IMR-90 (cell line): ENCODE data around the gene TLCD2. TPM values are rescaled to one million over a fixed set of nuclear protein-coding genes. Genes with fewer than 3 reads are reported as not detected.

ENCODE experiments used
- ATAC-seq: fragments of 200-7000 bp; cut with Tn5 transposase; 2 replicates; pipeline ENCODE4 v1.9.1; 2020; ENCODE audit warnings: low read depth, mild to moderate bottlenecking, moderate library complexity
- BruUV-seq: library from RNA; stranded (reverse); fragments of 400-500 nt; replicated peaks from 2 replicates; lab custom pipeline; 2021; lab: Mats Ljungman, UMichigan
- CTCF ChIA-PET: fragments of 300-600 bp; formaldehyde crosslinking; extraction: SDS; loops from one replicate; lab custom pipeline; 2021; ENCODE audit warnings: antibody characterized with exemption; lab: Yijun Ruan, JAX
- POLR2A ChIA-PET: fragments of 300-600 bp; sonication (Branson Sonifier 250); formaldehyde crosslinking; loops from one replicate; lab custom pipeline; 2022; ENCODE audit warnings: antibody characterized with exemption; ENCODE audit not compliant: unreplicated experiment; lab: Charles Lee
- DNase-seq: peaks from one replicate; pipeline ENCODE4 v3.0.0; 2013
- H2AFZ ChIP-seq: replicated peaks from 2 replicates; pipeline ENCODE3; 2013; ENCODE audit warnings: low read length, mild to moderate bottlenecking; ENCODE audit not compliant: poor library complexity
- H2AK5ac ChIP-seq: 2 replicates; pipeline ENCODE4 v1.6.1; 2013; ENCODE audit warnings: low read depth, low read length, inconsistent platforms
- H2AK9ac ChIP-seq: replicated peaks from 2 replicates; pipeline ENCODE3; 2013; ENCODE audit warnings: mild to moderate bottlenecking, low read depth, low read length, moderate library complexity; ENCODE audit not compliant: poor library complexity
- H2BK120ac ChIP-seq: 2 replicates; pipeline ENCODE4 v1.6.1; 2013; ENCODE audit warnings: low read depth, low read length, inconsistent platforms
- H2BK15ac ChIP-seq: 3 replicates; pipeline ENCODE4 v1.6.1; 2013; ENCODE audit warnings: low read depth, low read length, inconsistent platforms
- H2BK20ac ChIP-seq: 2 replicates; pipeline ENCODE4 v1.6.1; 2013; ENCODE audit warnings: low read depth, mild to moderate bottlenecking, inconsistent platforms, low read length, moderate library complexity
- H2BK5ac ChIP-seq: 2 replicates; pipeline ENCODE4 v1.6.1; 2013; ENCODE audit warnings: mild to moderate bottlenecking, low read depth, low read length, inconsistent platforms; ENCODE audit not compliant: poor library complexity, severe bottlenecking
- H3K14ac ChIP-seq: replicated peaks from 2 replicates; pipeline ENCODE4 v1.6.1; 2013; ENCODE audit warnings: low read depth, low read length, inconsistent platforms
- H3K18ac ChIP-seq: 2 replicates; pipeline ENCODE4 v1.6.1; 2013; ENCODE audit warnings: low read depth, low read length, control low read depth
- H3K23ac ChIP-seq: 2 replicates; pipeline ENCODE4 v1.6.1; 2013; ENCODE audit warnings: low read depth, low read length, inconsistent platforms
- H3K27ac ChIP-seq: 2 replicates; pipeline ENCODE4 v1.5.1; 2013; ENCODE audit warnings: mild to moderate bottlenecking, control low read depth, low read length; ENCODE audit not compliant: insufficient read depth
- H3K27me3 ChIP-seq: 2 replicates; pipeline ENCODE4 v1.6.1; 2013; ENCODE audit warnings: low read length; ENCODE audit not compliant: control insufficient read depth, insufficient read depth
- H3K36me3 ChIP-seq: 2 replicates; pipeline ENCODE4 v1.6.1; 2013; ENCODE audit warnings: low read length, mixed read lengths; ENCODE audit not compliant: control insufficient read depth, insufficient read depth
- H3K4ac ChIP-seq: 2 replicates; pipeline ENCODE4 v1.6.1; 2013; ENCODE audit warnings: low read depth, low read length, inconsistent platforms
- H3K4me1 ChIP-seq: 2 replicates; pipeline ENCODE4 v1.6.1; 2013; ENCODE audit warnings: low read length, mixed read lengths; ENCODE audit not compliant: control insufficient read depth, insufficient read depth
- H3K4me2 ChIP-seq: 2 replicates; pipeline ENCODE4 v1.6.1; 2013; ENCODE audit warnings: low read depth, mild to moderate bottlenecking, control low read depth, low read length, moderate library complexity
- H3K4me3 ChIP-seq: 2 replicates; pipeline ENCODE4 v1.5.1; 2013; ENCODE audit warnings: low read depth, mild to moderate bottlenecking, control low read depth, low read length, moderate library complexity; ENCODE audit not compliant: insufficient read depth
- H3K56ac ChIP-seq: 2 replicates; pipeline ENCODE4 v1.6.1; 2013; ENCODE audit warnings: low read length, inconsistent platforms; ENCODE audit not compliant: insufficient read depth; ENCODE audit errors: extremely low read depth
- H3K79me1 ChIP-seq, 2 experiments: 2 replicates each; pipeline ENCODE4 v1.6.1; 2013; ENCODE audit warnings: low read length in 2 of 2, inconsistent platforms in 1 of 2, low read depth in 1 of 2
- H3K9ac ChIP-seq: 2 replicates; pipeline ENCODE4 v1.6.1; 2013; ENCODE audit warnings: low read depth, low read length, control low read depth
- H3K9me1 ChIP-seq: 2 replicates; pipeline ENCODE4 v1.6.1; 2013; ENCODE audit warnings: low read length, inconsistent platforms; ENCODE audit not compliant: insufficient read depth
- H3K9me3 ChIP-seq: 2 replicates; pipeline ENCODE4 v1.6.1; 2013; ENCODE audit warnings: low read length; ENCODE audit not compliant: control insufficient read depth, insufficient read depth
- H4K20me1 ChIP-seq: 2 replicates; pipeline ENCODE4 v1.6.1; 2013; ENCODE audit warnings: low read length, inconsistent platforms; ENCODE audit not compliant: insufficient read depth
- H4K5ac ChIP-seq: 2 replicates; pipeline ENCODE4 v1.6.1; 2013; ENCODE audit warnings: mild to moderate bottlenecking, low read depth, low read length, control low read depth
- H4K8ac ChIP-seq, 2 experiments: 2 replicates each; pipeline ENCODE4 v1.6.1; 2013; ENCODE audit warnings: low read depth in 2 of 2, low read length in 2 of 2, control low read depth in 1 of 2, inconsistent platforms in 1 of 2
- H4K91ac ChIP-seq: 2 replicates; pipeline ENCODE4 v1.6.1; 2013; ENCODE audit warnings: low read depth, low read length, inconsistent platforms; ENCODE audit not compliant: insufficient read depth
- BHLHE40 ChIP-seq: fragments of 150-350 bp; IDR thresholded peaks from 2 replicates; pipeline ENCODE4 v1.6.1; 2016; ENCODE audit warnings: mild to moderate bottlenecking, low read depth, low read length
- CEBPB ChIP-seq: IDR thresholded peaks from 2 replicates; pipeline ENCODE4 v1.6.1; 2012; ENCODE audit warnings: low read depth, low read length, improper control_type of control experiment
- CHD1 ChIP-seq: IDR thresholded peaks from 2 replicates; pipeline ENCODE4 v1.6.1; 2012; ENCODE audit warnings: low read depth, low read length, improper control_type of control experiment
- CTCF ChIP-seq: conservative IDR thresholded peaks from 2 replicates; pipeline ENCODE4 v1.5.1; 2012; ENCODE audit warnings: mild to moderate bottlenecking, low read depth, low read length, improper control_type of control experiment
- ELK1 ChIP-seq: fragments of 150-350 bp; IDR thresholded peaks from 2 replicates; pipeline ENCODE4 v1.6.1; 2016; ENCODE audit warnings: low read depth, mild to moderate bottlenecking, low read length, moderate library complexity, borderline replicate concordance
- FOS ChIP-seq: fragments of 150-350 bp; IDR thresholded peaks from 2 replicates; pipeline ENCODE4 v1.6.1; 2016; ENCODE audit warnings: low read depth, low read length
- MAFK ChIP-seq: IDR thresholded peaks from 2 replicates; pipeline ENCODE4 v1.6.1; 2012; ENCODE audit warnings: low read depth, low read length, improper control_type of control experiment
- MAZ ChIP-seq: IDR thresholded peaks from 2 replicates; pipeline ENCODE4 v1.6.1; 2012; ENCODE audit warnings: low read depth, mild to moderate bottlenecking, low read length, improper control_type of control experiment, moderate library complexity, borderline replicate concordance
- MXI1 ChIP-seq: IDR thresholded peaks from 2 replicates; pipeline ENCODE4 v1.6.1; 2012; ENCODE audit warnings: low read depth, mild to moderate bottlenecking, low read length, moderate library complexity, borderline replicate concordance
- NFE2L2 ChIP-seq: fragments of 150-350 bp; IDR thresholded peaks from 2 replicates; pipeline ENCODE4 v1.6.1; 2016; ENCODE audit warnings: low read depth, mild to moderate bottlenecking, low read length
- POLR2A ChIP-seq: IDR thresholded peaks from 2 replicates; pipeline ENCODE4 v1.6.1; 2012; ENCODE audit warnings: mild to moderate bottlenecking, low read depth, low read length
- RAD21 ChIP-seq: IDR thresholded peaks from 2 replicates; pipeline ENCODE4 v1.6.1; 2012; ENCODE audit warnings: low read length, improper control_type of control experiment
- RCOR1 ChIP-seq: IDR thresholded peaks from 2 replicates; pipeline ENCODE4 v1.6.1; 2012; ENCODE audit warnings: mild to moderate bottlenecking, low read length, improper control_type of control experiment; ENCODE audit not compliant: insufficient replicate concordance
- RFX5 ChIP-seq: IDR thresholded peaks from 2 replicates; pipeline ENCODE4 v1.8.0; 2012; ENCODE audit warnings: low read depth, mild to moderate bottlenecking, low read length, moderate library complexity
- SMC3 ChIP-seq: fragments of 150-350 bp; IDR thresholded peaks from 2 replicates; pipeline ENCODE4 v1.6.1; 2016; ENCODE audit warnings: low read depth, mild to moderate bottlenecking, antibody characterized with exemption, low read length, moderate library complexity
- USF2 ChIP-seq: fragments of 150-350 bp; IDR thresholded peaks from 2 replicates; pipeline ENCODE4 v1.6.1; 2017; ENCODE audit warnings: mild to moderate bottlenecking, antibody characterized with exemption, low read length, low read depth
- WGBS, 2 experiments: methylation state at CpG; one replicate each; pipeline versions ENCODE4 v1.1.5 to v1.1.7; 2013; ENCODE audit warnings: missing lambda C conversion rate in 2 of 2; ENCODE audit not compliant: insufficient read length in 1 of 2; ENCODE audit errors: extremely low coverage in 2 of 2; 5-methylcytosine and 5-hydroxymethylcytosine counted together
- dilution Hi-C: fragments of 300-500 bp; cut with HindIII; formaldehyde crosslinking; loops from one replicate; pipeline ENCODE4 v1.14.3; 2018; ENCODE audit warnings: low sequenced_read_pairs; ENCODE audit not compliant: unreplicated experiment
- in situ Hi-C: fragments of 300-500 bp; cut with MboI; formaldehyde crosslinking; loops from 3 replicates; pipeline ENCODE4 v1.14.3; 2019; ENCODE audit warnings: low sequenced_read_pairs, inconsistent platforms, mixed read lengths
- intact Hi-C: fragments of 100-400 bp; cut with micrococcal nuclease; formaldehyde crosslinking; loops from 2 replicates; pipeline ENCODE4 v1.10.0; 2022
- polyA plus RNA-seq, 3 experiments: library from polyadenylated mRNA; depleted of rRNA; stranded (reverse); fragments of >200 nt; gene quantifications; 2 replicates each; pipeline ENCODE4 v1.2.3, GENCODE V29; 2012; ENCODE audit warnings: low replicate concordance in 1 of 3
- total RNA-seq: library from RNA; depleted of rRNA; stranded (reverse); fragments of >200 nt; gene quantifications from 2 replicates; pipeline ENCODE4 v1.2.3, GENCODE V29; 2012

The TLCD2 gene
- total and polyA plus RNA-seq, 2 of the 4 experiments (the other 2 are of a cell fraction) = 0.72 to 1.2 TPM

- BruUV-seq = no TSS peak
- POLR2A ChIA-PET = no interaction called here
- no peak overlapping the region for H3K4me3 ChIP-seq
- H3K23ac ChIP-seq = no peak overlapping the region
- peaks cover 8% of the 10 kb centered on the region for H3K4me1 ChIP-seq
- peaks cover 0 to 8% of the 10 kb centered on the region in 2 experiments; a peak in 1 of 4 replicates for H3K79me1 ChIP-seq
- no peak for TF ChIP-seq RAD21
- TF ChIP-seq CTCF = no peak
- no peak for TF ChIP-seq BHLHE40
- TF ChIP-seq MAFK = no peak
- TF ChIP-seq MXI1 = no peak
- TF ChIP-seq POLR2A = no peak
- TF ChIP-seq SMC3 = no peak
- no peak for TF ChIP-seq NFE2L2
- no peak for TF ChIP-seq USF2
- TF ChIP-seq ELK1 = no peak
- TF ChIP-seq FOS = no peak
- no peak for TF ChIP-seq MAZ
- no peak for TF ChIP-seq CHD1
- TF ChIP-seq RCOR1 = no peak
- no peak for TF ChIP-seq RFX5
- TF ChIP-seq CEBPB = no peak
- no peak overlapping the region for H3K9ac ChIP-seq
- no peak overlapping the region for H3K56ac ChIP-seq
- CTCF ChIA-PET = no interaction called here
- peak overlapping the region; percentile 14 for H2AFZ ChIP-seq
- H3K18ac ChIP-seq = no peak overlapping the region
- no peak overlapping the region for H2BK120ac ChIP-seq
- H2BK20ac ChIP-seq = no peak overlapping the region
- H4K91ac ChIP-seq = no peak overlapping the region
- peaks cover 18% of the 10 kb centered on the region for H3K36me3 ChIP-seq
- dilution Hi-C loops (no loop called here), intact Hi-C loops (no loop called here), in situ Hi-C loops (no loop called here)
- no peak overlapping the region for H3K4me2 ChIP-seq
- H2BK5ac ChIP-seq = peak overlapping the region; percentile 48
- H4K5ac ChIP-seq = no peak overlapping the region
- DNase-seq (no peak), ATAC-seq (no peak)
- no peaks in the 10 kb centered on the region for H4K20me1 ChIP-seq
- no peak overlapping the region for H2BK15ac ChIP-seq
- no peaks in the 10 kb centered on the region for H3K9me3 ChIP-seq
- peak overlapping the region; percentile 61 for H2AK9ac ChIP-seq
- H3K27ac ChIP-seq = no peak overlapping the region
- WGBS, 2 experiments = 94% methylated on average over 11 of the region's 17 CpGs; no CpG with 5 or more reads in 1 of the 2 experiments
- peak overlapping the region; percentile 59; the same call in 1 of the 2 replicates for H3K4ac ChIP-seq
- H3K27me3 ChIP-seq = no peaks in the 10 kb centered on the region
- no peak overlapping the region for H3K14ac ChIP-seq
- peaks cover 5% of the 10 kb centered on the region; the same call in 1 of the 2 replicates for H3K9me1 ChIP-seq
- no peak overlapping the region for H4K8ac ChIP-seq
- H2AK5ac ChIP-seq = no peak overlapping the region; the same call in 1 of the 2 replicates
Measured at GRCh38 chr17:1735834-1736347, 25.7 kb upstream of the TLCD2 start.
